Osteocyte (in vitro differentiated cells): ENCODE data around the gene PDLIM5. TPM values are rescaled to one million over a fixed set of nuclear protein-coding genes. Genes with fewer than 3 reads are reported as not detected.

Source experiments
- DNase-seq: peaks from one replicate; pipeline ENCODE4 v3.0.0; 2021; ENCODE audit warnings: mixed read lengths; ENCODE audit not compliant: unreplicated experiment; ENCODE audit errors: extremely low spot score
- H3K27ac Mint-ChIP-seq: one replicate; pipeline ENCODE4 v1.8.0; 2021; ENCODE audit warnings: mild to moderate bottlenecking, mixed read lengths; ENCODE audit not compliant: unreplicated experiment
- H3K27me3 Mint-ChIP-seq: one replicate; pipeline ENCODE4 v1.8.0; 2021; ENCODE audit warnings: mixed read lengths; ENCODE audit not compliant: unreplicated experiment
- H3K36me3 Mint-ChIP-seq: one replicate; pipeline ENCODE4 v1.8.0; 2021; ENCODE audit warnings: mixed read lengths; ENCODE audit not compliant: unreplicated experiment
- H3K4me1 Mint-ChIP-seq: one replicate; pipeline ENCODE4 v1.8.0; 2021; ENCODE audit warnings: mixed read lengths; ENCODE audit not compliant: unreplicated experiment
- H3K4me3 Mint-ChIP-seq: one replicate; pipeline ENCODE4 v1.8.0; 2021; ENCODE audit warnings: mild to moderate bottlenecking, moderate library complexity, mixed read lengths; ENCODE audit not compliant: unreplicated experiment
- H3K9me3 Mint-ChIP-seq: one replicate; pipeline ENCODE4 v1.8.0; 2021; ENCODE audit warnings: mixed read lengths; ENCODE audit not compliant: unreplicated experiment
- total RNA-seq: library from RNA; stranded (reverse); gene quantifications from 2 replicates; pipeline ENCODE4 v1.2.1, GENCODE V29; 2021
- TF ChIP-seq, protein P1 (sequence below): fragments of 200-600 bp; sonication (generic); IDR thresholded peaks from 2 replicates; pipeline ENCODE4 v1.5.0; 2021; ENCODE audit warnings: antibody characterized with exemption, mild to moderate bottlenecking, moderate library complexity

The PDLIM5 gene
- total RNA-seq, 1 donor from 2014 or later: 324 TPM

DNA sequence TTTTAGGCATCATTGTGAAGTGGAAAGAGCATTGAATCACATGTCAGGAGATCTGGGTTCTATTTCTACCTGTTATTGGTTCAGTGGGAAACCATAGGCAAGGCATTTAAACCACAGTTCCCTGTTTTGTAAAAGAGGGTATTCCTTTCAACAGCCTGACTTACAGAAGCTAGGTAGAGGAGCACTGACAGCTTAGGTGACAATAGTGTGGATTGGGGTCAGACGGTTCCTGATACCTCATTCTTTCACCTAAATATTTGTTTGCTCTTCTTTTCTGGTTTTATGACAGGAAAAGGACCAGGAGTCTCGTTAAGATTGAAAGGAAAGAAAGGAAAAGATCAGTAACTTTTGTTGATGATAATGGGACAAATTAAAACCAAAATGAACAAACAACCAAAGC lies 15.9 kb upstream of the PDLIM5 start:
- Mint-ChIP-seq H3K36me3 (no peaks in the 10 kb centered on the region), H3K4me1 (peaks cover 11% of the 10 kb centered on the region), H3K9me3 (no peaks in the 10 kb centered on the region), H3K27ac (no peak overlapping the region), H3K4me3 (no peak overlapping the region), H3K27me3 (no peaks in the 10 kb centered on the region)
- TF ChIP-seq, protein P1, sequence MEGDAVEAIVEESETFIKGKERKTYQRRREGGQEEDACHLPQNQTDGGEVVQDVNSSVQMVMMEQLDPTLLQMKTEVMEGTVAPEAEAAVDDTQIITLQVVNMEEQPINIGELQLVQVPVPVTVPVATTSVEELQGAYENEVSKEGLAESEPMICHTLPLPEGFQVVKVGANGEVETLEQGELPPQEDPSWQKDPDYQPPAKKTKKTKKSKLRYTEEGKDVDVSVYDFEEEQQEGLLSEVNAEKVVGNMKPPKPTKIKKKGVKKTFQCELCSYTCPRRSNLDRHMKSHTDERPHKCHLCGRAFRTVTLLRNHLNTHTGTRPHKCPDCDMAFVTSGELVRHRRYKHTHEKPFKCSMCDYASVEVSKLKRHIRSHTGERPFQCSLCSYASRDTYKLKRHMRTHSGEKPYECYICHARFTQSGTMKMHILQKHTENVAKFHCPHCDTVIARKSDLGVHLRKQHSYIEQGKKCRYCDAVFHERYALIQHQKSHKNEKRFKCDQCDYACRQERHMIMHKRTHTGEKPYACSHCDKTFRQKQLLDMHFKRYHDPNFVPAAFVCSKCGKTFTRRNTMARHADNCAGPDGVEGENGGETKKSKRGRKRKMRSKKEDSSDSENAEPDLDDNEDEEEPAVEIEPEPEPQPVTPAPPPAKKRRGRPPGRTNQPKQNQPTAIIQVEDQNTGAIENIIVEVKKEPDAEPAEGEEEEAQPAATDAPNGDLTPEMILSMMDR: no peak
- DNase-seq: no peak

- H3K4me3 Mint-ChIP-seq: no peak overlapping the region
- H3K27ac Mint-ChIP-seq: no peak overlapping the region
- no peak for DNase-seq
- H3K36me3 Mint-ChIP-seq: no peaks in the 10 kb centered on the region
- peaks cover 12% of the 10 kb centered on the region for H3K4me1 Mint-ChIP-seq
- H3K27me3 Mint-ChIP-seq: no peaks in the 10 kb centered on the region
- TF ChIP-seq, protein P1: no peak
- H3K9me3 Mint-ChIP-seq: no peaks in the 10 kb centered on the region
These were observed 15.2 kb upstream of the PDLIM5 start for GRCh38 chr4:94436512-94436911.

- no peaks in the 10 kb centered on the region for H3K27me3 Mint-ChIP-seq
- H3K4me3 Mint-ChIP-seq: no peak overlapping the region
- H3K9me3 Mint-ChIP-seq: no peaks in the 10 kb centered on the region
- H3K4me1 Mint-ChIP-seq: peaks cover 16% of the 10 kb centered on the region
- TF ChIP-seq, protein P1: no peak
- no peak overlapping the region for H3K27ac Mint-ChIP-seq
- DNase-seq: no peak
- no peaks in the 10 kb centered on the region for H3K36me3 Mint-ChIP-seq
These were observed 12.1 kb upstream of the PDLIM5 start for GRCh38 chr4:94439606-94440005.

GRCh38 chr4:94441838-94442237 lies 9.9 kb upstream of the PDLIM5 start:
- TF ChIP-seq, protein P1: no peak
- Mint-ChIP-seq H3K9me3 (no peaks in the 10 kb centered on the region), H3K27me3 (no peaks in the 10 kb centered on the region), H3K27ac (peak overlapping the region; percentile 23), H3K36me3 (no peaks in the 10 kb centered on the region), H3K4me3 (no peak overlapping the region), H3K4me1 (peaks cover 32% of the 10 kb centered on the region)
- DNase-seq: no peak

- Mint-ChIP-seq H3K4me1 (peaks cover 36% of the 10 kb centered on the region), H3K36me3 (no peaks in the 10 kb centered on the region), H3K9me3 (no peaks in the 10 kb centered on the region), H3K27ac (no peak overlapping the region), H3K4me3 (no peak overlapping the region), H3K27me3 (no peaks in the 10 kb centered on the region)
- no peak for DNase-seq
- TF ChIP-seq, protein P1: no peak
These were observed 9.5 kb upstream of the PDLIM5 start for GRCh38 chr4:94442251-94442650.
